Hypothalamus (tissue), 51 donors: Measurements from ENCODE around the gene PPARD.
"Not testable (repeated sequence)": the region's sequence is repeated elsewhere in the genome, so short reads cannot be mapped to it uniquely, and the experiment has no call there.

Source experiments
- DNase-seq, 51 donors: peaks; one replicate each; lab custom pipeline; 2025; lab: John Stamatoyannopoulos, UW

Gene PPARD

DNA sequence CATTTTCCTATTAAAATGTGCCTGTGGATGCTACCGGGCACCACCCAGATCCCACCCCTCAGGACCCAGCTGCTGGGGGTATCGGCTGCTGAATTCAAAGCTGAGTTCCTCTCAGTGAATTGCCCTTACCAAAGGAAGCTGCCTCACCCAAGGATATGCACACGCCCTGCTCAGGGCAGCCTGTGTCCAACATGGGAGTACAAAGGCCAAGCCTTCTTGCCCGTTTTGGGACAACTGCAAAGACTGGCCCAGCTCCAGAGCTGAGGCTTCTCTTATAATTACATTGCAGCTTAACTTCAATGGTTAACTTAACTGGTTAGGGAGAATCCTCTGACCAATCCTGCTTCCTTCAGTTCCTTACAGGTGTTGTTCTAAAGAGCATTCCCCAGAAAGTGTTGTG lies 89.9 kb downstream of the PPARD start:
- DNase-seq: no peak

DNA sequence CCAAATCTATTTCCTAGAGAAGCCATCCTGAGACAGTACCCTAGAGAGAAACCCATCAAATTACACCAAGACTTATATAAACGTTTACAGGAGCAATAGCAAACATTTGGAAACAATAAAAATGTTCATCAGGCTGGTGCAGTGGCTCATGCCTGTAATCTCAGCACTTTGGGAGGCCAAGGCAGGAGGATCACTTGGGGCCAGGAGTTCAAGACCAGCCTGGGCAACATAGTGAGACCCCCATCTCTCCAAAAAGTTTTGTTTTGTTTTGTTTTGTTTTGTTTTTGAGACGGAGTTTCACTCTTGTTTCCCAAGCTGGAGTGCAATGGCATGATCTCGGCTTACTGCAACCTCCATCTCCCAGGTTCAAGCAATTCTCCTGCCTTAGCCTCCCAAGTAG lies 90.3 kb downstream of the PPARD start:
- DNase-seq: not testable (repeated sequence)

DNA sequence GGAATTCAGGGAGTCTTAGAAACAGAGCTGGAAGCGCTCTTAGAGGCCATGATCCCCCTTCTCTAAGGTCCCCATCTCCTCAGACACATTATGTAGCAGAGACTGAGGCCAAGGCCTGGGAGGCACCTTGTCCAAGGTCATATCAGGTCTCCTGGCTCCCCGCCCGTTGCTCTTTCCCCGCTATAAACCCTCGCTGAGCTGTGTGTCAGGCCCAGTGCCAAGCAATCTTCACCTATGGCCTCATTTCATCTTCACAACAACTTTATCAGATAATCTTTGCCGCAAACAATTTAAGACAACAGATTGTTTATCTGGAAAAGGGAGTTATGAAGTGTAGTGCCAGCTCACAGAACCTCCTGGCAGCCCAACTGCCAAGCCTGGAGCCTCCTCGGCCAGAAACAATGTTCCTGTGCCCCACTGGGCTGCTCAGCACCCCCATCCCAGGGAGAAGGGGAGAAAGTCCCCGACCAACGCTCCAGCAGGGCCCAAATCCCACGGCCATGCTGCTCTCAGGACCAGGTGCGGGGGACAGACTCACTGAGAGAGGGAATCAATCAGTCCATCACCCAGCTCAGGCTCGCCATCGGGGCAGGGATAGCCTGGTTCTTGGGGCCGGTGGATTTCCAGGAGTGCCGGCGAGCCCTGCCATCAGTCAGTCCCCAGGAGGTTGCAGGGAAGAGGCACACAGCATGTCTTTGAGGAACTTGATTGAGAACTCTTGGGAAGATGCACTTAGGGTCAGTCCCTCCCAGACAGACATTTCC lies 92.9 kb downstream of the PPARD start:
- no peak for DNase-seq

DNA sequence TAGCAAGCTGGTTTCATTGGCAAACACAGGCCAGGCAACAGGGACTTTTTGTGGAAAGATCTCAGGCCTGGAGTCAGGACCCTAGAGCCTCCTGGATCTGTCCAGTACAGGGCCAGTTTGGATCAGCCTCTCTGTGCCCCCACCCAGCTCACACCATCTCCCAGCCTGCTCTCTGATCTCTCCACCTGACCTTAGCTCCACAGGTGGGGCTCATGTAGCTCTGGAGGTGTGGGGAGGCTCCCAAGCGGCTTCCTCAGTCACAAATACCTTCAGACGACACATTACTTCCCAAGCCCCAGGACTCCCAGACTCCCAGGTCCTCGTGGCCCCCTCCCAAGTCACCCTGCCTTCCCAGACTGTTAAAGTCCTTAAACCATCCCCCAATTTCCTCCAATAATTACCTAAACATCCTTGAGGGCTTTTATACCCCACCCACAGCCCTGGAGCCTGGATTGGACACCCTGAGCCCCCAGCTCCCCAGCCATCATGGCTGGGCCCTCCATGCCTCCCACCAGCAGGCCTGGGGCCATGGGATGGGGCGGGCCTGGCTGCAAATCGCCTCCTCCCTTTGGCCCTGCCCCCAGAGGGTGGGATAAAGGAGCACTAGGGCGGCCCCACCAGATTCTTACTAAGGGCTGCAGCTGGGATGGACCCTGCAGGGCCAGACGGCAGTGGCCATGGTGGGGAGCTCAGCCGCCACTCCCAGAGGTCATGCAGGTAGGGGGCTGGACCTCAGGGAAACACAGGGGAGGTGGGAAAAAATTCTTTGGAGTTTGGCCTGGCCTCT lies 93.9 kb downstream of the PPARD start:
- no peak for DNase-seq

DNA sequence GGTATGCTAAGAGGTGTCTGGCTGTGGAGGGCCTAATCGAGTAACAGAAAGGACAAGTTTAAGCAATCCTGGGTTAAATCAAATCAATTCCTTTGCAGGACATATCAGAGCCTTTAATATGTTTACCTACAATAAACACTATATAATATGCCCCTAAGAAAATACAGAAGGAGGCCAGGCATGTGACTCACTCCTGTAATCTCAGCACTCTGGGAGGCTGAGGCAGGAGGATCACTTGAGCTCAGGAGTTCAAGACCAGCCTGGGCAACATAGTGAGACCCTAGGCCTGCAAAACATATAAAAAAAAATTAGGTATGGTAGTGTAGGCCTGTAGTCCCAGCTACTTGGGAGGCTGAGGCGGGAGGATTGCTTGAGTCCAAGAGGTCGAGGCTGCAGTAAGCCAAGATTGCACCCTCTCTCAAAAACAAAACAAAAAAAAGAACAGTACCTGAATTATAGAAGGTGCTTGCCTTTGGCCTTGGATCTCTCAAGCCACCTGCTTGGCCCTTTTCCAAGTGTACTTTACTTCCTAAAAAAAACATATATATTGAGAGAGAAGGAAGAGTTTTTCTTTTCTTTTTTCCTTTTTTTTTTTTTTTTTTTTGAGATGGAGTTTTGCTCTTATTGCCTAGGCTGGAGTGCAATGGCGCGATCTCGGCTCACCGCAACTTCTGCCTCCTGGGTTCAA lies 96.2 kb downstream of the PPARD start:
- not testable (repeated sequence) for DNase-seq

DNA sequence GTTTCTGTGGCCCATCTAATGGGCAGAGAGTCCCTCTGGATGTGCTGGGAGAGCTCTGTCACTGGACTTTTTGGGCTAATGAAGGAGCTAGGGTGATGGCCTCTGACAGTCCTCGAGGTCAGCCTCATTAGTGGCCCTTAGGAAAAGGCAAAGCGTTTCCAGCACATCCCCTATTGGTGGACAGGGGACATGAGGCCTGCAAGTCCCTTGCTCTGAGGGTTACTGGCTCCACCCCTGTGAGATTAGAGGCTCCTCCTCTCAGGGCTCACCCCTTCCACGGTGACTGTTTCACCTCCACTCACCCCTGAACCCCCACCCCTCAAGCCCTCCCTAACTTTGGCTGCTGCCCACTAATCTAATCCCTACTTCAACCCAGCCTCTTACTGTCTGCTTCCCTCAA lies 97.0 kb downstream of the PPARD start:
- no peak for DNase-seq

DNA sequence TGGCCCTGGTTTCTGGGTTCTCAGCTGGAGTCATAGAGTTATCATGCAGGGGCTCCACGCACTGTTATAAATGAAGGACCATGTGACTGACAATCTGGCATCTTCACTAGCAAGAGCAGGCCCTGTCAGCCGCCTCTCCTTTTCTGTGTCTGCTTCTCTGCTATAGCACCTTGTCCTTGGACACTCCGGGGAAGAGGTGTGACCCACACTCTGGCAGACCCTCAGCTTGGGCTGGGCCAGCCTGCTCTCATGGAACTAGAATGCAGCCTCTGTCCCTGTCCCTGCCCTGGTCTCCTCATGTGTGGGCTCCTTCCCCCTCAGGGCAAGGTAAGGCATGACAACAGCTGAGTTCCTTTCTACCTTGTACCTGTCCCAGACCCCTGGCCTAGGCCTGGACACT lies 98.8 kb downstream of the PPARD start:
- DNase-seq: no peak

DNA sequence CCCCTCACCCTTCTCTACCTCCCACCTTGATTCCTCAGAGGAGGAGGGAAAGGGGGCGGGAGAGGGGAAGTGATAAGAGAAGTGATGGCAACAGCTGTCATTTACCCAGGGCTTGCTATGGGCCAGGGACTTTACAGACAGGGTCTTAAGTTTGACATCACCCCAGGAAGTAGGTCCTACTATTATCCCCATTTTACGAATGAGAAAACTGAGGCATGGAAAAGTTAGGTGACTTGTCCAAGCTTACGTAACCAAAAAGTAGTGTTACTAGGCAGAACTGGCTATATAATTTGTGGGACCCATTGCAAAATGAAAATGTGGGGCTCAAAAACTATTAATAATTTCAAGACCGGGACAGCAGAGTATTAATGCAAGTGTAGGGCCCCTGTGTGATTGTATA lies 99.3 kb downstream of the PPARD start:
- DNase-seq: no peak

DNA sequence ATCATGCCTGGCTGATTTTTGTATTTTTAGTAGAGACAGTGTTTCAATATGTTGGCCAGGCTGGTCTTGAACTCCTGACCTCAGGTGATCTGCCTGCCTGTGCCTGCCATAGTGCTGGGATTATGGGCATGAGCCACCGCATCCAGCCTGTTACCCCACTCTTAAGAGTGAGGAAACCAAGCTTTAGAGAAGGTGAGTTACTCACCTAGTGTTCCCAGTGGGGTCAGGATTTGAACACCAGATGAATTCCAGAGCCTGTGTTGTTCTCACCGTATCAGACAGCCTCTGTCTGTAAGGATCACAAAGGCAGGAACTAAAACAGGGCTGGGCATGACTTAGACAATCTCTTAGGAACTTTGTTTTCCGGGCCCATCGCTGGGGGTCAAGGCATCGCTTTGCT lies 100.3 kb downstream of the PPARD start:
- no peak for DNase-seq

DNA sequence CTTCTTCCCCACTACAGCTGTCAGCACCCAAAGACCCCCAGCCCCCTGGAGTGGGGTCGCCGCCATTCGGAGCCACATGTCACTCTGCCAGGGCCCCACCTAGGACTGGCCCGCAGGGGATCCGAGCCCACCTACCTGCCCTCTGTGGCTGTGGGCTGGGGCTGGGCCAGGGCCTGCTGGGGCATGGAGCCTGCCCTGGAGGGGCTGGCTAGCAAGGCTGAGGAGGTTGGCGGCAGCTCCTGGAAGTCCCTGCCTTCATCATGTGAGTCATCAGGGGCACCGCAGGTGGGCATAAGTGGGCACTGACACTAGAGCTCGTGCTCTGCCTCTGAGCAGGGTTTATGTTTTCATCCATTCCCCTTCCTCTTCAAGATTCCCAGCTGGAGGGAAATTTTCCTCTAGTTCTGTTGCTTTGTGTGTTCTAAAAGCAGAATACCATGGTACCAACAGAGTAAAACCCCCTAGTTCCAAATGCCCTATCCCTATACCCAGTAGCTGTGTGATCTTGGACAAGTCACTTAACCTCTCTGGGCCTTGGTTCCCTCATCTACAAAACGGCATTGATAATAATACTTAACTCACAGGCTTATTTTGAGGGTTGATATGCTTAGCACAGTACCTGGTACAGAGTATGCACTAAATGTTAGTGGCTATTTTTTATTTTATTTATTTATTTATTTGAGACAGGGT lies 101.1 kb downstream of the PPARD start:
- DNase-seq: no peak

DNA sequence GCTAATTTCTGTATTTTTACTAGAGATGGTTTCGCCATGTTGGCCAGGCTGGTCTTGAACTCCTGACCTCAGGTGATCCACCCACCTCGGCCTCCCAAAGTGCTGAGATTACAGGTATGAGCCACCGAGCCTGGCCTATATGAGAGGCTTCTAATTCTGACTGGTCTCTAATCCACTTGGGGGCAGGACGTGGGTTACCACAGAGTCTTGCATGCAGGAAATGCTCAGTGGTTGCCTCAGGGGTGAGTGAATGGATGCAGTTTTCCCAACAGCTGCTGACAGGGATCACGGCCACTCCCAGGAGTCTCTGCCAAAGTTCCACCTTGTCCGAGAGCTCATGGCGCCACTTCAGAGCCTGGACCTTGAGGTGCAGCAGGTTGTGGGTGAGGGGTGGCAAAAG lies 103.3 kb downstream of the PPARD start:
- no peak for DNase-seq

DNA sequence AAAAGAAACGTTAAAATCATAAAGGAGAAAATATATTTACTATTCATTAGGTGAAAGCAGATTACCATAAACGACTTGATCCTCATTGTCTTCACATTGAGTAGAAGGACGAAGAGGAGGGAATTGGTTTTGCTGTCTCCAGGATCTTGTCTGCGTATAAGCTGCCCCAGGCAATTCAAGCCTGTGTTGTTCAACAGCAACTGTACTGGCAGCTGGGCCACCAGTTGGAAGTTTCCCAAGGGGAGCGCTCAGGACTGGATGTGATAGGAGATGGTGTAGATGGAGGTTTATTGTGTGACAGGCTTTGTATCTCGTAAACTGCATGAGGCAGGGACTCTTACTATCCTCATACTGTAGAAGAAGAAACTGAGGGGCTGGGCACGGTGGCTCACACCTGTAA lies 105.8 kb downstream of the PPARD start:
- no peak for DNase-seq

DNA sequence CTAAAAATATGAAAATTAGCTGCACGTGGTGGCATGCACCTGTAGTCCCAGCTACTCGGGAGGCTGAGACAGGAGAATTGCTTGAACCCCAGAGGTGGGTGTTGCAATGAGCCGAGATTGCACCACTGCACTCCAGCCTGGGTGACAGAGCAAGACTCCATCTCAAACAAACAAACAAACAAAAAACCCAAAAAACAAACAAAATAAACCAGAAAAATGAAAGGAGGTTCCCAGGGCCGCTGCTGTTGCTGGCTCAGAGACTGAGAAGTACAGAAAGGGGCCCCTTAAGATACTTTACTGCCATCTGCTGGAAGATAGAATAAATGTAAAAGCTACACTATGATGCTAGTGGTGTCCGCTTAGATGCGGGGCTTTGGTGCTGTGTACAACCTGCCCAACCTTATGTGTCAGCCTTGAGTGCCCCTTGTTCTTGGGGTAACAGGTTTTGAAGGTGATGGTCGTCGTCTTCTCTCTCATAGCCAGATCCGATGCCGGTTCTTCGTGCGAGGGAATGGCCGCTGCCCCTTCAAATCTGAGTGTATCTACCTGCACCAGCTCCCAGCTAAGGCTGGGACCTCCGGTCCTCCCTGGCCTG lies 107.0 kb downstream of the PPARD start:
- peak in 11 of 51 donors; percentile 4 to 59 (median 19) for DNase-seq

DNA sequence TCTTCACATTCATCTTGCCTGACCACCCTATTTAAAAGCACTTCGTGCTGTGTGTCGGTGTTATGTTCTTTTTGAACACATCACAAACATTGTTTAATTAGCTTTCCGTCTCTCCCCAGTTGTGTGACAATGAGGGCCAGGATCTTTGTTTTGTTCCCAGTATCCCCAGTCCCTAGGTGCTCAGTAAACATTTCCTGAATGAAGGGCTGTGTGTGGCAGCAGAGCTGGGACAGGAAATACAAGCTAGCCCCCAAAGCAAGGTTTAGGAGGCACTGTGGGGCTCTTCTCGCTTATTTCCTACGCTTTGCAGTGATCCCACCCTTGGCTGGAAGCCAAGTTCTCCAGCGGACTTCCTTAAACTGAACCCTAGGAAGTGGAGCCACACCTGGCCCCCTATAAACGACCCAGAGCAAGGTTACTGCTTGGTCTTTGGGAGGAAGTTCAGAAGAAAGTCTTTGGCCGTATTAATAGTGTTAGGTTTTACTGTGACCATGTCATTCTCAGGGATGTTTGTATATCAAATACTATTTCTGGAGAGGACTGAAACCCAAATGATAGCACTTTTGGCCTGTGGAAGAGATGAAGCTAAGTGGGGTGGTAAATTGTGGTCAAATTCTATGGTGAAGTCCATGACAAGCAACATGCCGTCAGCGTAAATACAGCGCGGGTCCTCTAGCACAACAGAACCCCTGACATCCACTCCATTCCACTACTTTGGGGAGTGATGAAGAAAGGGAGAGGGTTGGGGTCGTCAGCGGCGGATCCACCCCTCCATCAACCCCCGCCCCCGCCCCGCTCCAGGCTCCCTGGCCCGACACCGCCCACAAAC lies 109.2 kb downstream of the PPARD start:
- DNase-seq: no peak

DNA sequence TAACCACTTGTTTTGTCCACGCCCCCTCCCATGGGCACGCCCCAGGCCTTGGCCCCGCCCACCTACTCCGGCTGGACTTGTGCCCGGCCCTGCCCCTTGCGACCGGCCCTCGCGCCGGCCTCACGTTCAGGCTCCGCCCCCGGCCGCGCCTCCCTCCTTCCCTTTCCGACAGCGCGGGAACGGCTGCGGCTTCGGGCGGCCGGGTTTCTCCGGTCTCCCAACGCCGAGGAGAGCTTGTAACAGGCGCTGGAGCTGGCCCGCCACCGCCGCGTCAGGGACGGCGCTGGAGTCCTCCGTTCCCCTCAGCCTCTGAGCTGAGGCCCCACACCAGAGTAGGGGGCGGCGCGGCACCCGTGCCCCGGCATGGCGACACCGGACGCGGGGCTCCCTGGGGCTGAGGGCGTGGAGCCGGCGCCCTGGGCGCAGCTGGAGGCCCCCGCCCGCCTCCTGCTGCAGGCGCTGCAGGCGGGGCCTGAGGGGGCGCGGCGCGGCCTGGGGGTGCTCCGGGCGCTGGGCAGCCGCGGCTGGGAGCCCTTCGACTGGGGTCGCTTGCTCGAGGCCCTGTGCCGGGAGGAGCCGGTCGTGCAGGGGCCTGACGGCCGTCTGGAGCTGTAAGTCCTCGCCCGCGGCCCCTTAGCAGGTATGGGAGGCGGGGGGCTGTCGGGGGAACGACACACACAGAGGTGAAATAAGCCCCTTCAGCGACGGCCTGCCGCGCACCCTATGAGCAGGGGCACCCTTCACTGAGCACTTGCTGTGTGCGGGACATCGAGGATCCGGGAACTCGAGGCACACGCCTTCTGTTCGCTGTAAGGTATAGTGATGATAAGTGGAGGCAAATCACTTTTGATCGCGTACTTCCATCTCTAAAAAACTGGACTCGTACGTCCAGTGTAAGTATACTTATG lies 110.1 kb downstream of the PPARD start, which contains the start of gene FANCE:
TSS of gene FANCE (plus strand) at position 156 of the 908 bp plus-strand sequence. CDS start at position 364, 208 bp downstream.
- DNase-seq: peak in 50 of 51 donors; percentile 42 to 96 (median 86)

DNA sequence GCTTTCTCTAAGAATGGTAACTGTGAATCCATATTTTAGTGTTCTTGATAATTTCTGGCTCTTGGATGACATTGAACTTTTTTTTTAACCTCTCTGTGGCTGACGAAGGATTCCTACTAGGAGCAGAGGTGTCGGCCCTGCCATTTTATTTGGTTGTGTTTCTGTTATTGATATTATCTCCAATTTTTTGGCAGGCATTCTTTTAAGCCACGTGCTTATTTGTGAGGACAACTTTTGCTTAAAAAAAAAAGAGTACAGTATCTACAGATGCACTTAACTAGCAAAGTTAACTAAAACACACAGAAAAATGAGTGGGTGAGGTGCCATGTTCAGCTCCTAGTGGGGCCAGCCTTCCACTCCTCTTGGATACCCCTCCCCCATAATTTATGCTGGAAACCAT lies 110.9 kb downstream of the PPARD start:
- no peak for DNase-seq

DNA sequence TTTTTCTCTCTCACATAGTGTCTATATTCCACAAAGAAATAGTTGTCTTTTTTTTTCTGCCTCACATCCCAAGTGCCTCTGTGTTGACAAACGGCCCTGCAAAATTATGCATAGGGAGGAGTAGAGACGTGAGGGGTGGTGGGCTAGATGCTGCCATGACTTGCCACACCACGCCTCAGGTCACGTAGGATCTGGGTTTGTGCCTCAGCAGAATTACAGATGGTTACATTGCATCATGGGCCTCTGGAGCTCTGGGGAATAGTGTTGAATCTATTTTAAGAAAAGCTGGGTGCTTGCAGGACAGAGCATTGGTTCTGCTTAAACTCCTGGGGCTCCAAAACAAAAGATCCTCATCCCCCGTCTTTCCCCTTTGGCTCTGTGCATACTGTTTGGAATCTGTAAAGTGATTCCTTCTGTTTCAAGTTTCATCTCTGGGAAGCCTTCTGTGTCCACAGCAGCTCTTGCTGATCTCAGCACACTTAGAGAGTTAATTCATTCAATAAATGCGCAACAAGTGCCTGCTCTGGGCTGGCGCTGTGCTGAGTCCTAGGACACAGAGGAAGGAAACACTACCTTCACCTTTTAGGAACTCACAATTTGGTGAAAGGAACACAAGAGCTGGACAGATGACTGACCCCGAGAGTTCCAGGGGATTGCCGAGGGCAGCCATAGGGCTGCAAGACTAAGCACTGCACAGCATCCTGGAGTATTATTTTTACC lies 112.2 kb downstream of the PPARD start:
- no peak for DNase-seq

DNA sequence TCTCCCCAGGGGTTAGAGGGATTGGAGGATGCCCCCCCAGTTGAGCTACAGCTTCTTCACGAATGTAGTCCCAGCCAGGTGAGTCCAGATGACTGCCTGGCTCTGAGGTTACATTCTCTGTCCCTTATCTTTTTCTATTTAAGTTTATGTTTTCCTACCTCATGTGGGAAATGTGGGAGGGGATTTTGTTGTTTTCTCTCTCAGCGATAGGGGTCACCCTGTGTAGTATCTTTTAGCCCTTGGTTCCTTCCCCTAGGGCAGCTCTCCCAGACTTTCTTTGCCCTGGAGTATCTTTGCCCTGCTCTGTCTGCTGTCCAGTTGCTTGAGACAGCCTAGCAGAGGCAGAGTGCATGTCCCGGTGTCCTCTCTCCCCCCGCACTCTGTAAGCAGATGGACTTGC lies 115.5 kb downstream of the PPARD start:
- no peak for DNase-seq
